Mesenchymal stem cell (in vitro differentiated cells and primary cell): Measurements from ENCODE around the gene GSAP.

Source experiments
- DNase-seq: peaks from one replicate; pipeline ENCODE4 v3.0.0-alpha.2; 2013
- H2AFZ ChIP-seq: one replicate; pipeline ENCODE4 v1.6.1; 2013; ENCODE audit warnings: low read depth, mild to moderate bottlenecking, control low read depth, inconsistent platforms, low read length, moderate library complexity
- H2AK5ac ChIP-seq: 2 replicates; pipeline ENCODE4 v1.6.1; 2013; ENCODE audit warnings: low read length, moderate library complexity, mild to moderate bottlenecking, inconsistent platforms; ENCODE audit not compliant: severe bottlenecking
- H2BK120ac ChIP-seq: one replicate; pipeline ENCODE4 v1.6.1; 2013; ENCODE audit warnings: low read depth, mild to moderate bottlenecking, inconsistent platforms, low read length, moderate library complexity
- H2BK12ac ChIP-seq, 2 experiments: one replicate each; pipeline ENCODE4 v1.6.1; 2013; ENCODE audit warnings: inconsistent platforms in 2 of 2, low read length in 2 of 2, mild to moderate bottlenecking in 2 of 2, moderate library complexity in 2 of 2, control low read depth in 1 of 2
- H2BK15ac ChIP-seq: one replicate; pipeline ENCODE4 v1.6.1; 2013; ENCODE audit warnings: mild to moderate bottlenecking, low read depth, inconsistent platforms; ENCODE audit not compliant: poor library complexity, severe bottlenecking
- H2BK5ac ChIP-seq: 2 replicates; pipeline ENCODE4 v1.6.1; 2013; ENCODE audit warnings: low read depth, mild to moderate bottlenecking, low read length, control low read depth, inconsistent platforms; ENCODE audit not compliant: poor library complexity, severe bottlenecking
- H3K14ac ChIP-seq, 2 experiments: one replicate each; pipeline ENCODE4 v1.6.1; 2013; ENCODE audit warnings: inconsistent platforms in 2 of 2, low read length in 2 of 2, control low read depth in 1 of 2, mild to moderate bottlenecking in 1 of 2, moderate library complexity in 1 of 2
- H3K18ac ChIP-seq, 2 experiments: one replicate each; pipeline ENCODE4 v1.6.1; 2013; ENCODE audit warnings: inconsistent platforms in 2 of 2, low read length in 2 of 2, control low read depth in 1 of 2, low read depth in 1 of 2, mild to moderate bottlenecking in 1 of 2
- H3K23ac ChIP-seq, 2 experiments: one replicate each; pipeline ENCODE4 v1.6.1; 2013; ENCODE audit warnings: inconsistent platforms in 2 of 2, low read length in 2 of 2, mild to moderate bottlenecking in 2 of 2, moderate library complexity in 2 of 2, control low read depth in 1 of 2
- H3K27ac ChIP-seq: 2 replicates; pipeline ENCODE4 v1.5.1; 2013; ENCODE audit warnings: mild to moderate bottlenecking, moderate library complexity, low read length, control low read depth, inconsistent platforms; ENCODE audit not compliant: poor library complexity, severe bottlenecking
- H3K27me3 ChIP-seq, 2 experiments: 2 replicates each; pipeline versions ENCODE4 v1.6.1 to v1.7.0; 2013; ENCODE audit warnings: low read length in 2 of 2, mild to moderate bottlenecking in 2 of 2, moderate library complexity in 2 of 2, control low read depth in 1 of 2, inconsistent platforms in 1 of 2; ENCODE audit not compliant: control insufficient read depth in 1 of 2, insufficient read depth in 1 of 2
- H3K36me3 ChIP-seq, 2 experiments: 2 replicates each; pipeline versions ENCODE4 v1.6.1 to v1.7.0; 2013; ENCODE audit warnings: low read length in 2 of 2, control low read depth in 1 of 2, inconsistent platforms in 1 of 2, low read depth in 1 of 2, mild to moderate bottlenecking in 1 of 2; ENCODE audit not compliant: insufficient read depth in 2 of 2, control insufficient read depth in 1 of 2
- H3K4ac ChIP-seq, 2 experiments: one replicate each; pipeline ENCODE4 v1.6.1; 2013; ENCODE audit warnings: inconsistent platforms in 2 of 2, low read length in 2 of 2, mild to moderate bottlenecking in 2 of 2, moderate library complexity in 2 of 2, control low read depth in 1 of 2, low read depth in 1 of 2
- H3K4me1 ChIP-seq: 2 replicates; pipeline ENCODE4 v1.6.1; 2013; ENCODE audit warnings: low read depth, low read length, control low read depth; ENCODE audit not compliant: control insufficient read depth, insufficient read depth
- H3K4me2 ChIP-seq: 2 replicates; pipeline ENCODE4 v1.6.1; 2013; ENCODE audit warnings: low read length, mild to moderate bottlenecking, inconsistent platforms; ENCODE audit not compliant: poor library complexity, severe bottlenecking
- H3K4me3 ChIP-seq, 2 experiments: 2 replicates each; pipeline versions ENCODE4 v1.5.1 to v1.7.0; 2013; ENCODE audit warnings: low read length in 2 of 2, mild to moderate bottlenecking in 2 of 2, control low read depth in 1 of 2, low read depth in 1 of 2; ENCODE audit not compliant: insufficient read depth in 1 of 2
- H3K79me1 ChIP-seq: replicated peaks from 2 replicates; pipeline ENCODE4 v1.6.1; 2013; ENCODE audit warnings: mild to moderate bottlenecking, control low read depth, low read length, inconsistent platforms; ENCODE audit not compliant: poor library complexity, severe bottlenecking
- H3K9ac ChIP-seq: 2 replicates; pipeline ENCODE4 v1.7.0; 2013; ENCODE audit warnings: mild to moderate bottlenecking, low read length, moderate library complexity
- H3K9me3 ChIP-seq: 2 replicates; pipeline ENCODE4 v1.7.0; 2013; ENCODE audit warnings: mild to moderate bottlenecking, low read length; ENCODE audit not compliant: control insufficient read depth
- H4K8ac ChIP-seq: one replicate; pipeline ENCODE4 v1.6.1; 2013; ENCODE audit warnings: inconsistent platforms, mild to moderate bottlenecking, low read length, moderate library complexity
- H4K91ac ChIP-seq: one replicate; pipeline ENCODE4 v1.6.1; 2013; ENCODE audit warnings: mild to moderate bottlenecking, low read length, inconsistent platforms
- WGBS: methylation state at CpG from one replicate; pipeline ENCODE4 v1.1.7; 2013; ENCODE audit warnings: mixed read lengths; 5-methylcytosine and 5-hydroxymethylcytosine counted together

GSAP gene

GRCh38 chr7:77284005-77284404, 132.1 kb downstream of the GSAP start:
- Histone ChIP-seq H2BK5ac (no peak overlapping the region), H3K4me3 (no peak overlapping the region), H3K27me3 (no peaks in the 10 kb centered on the region), H2AFZ (no peak overlapping the region), H3K79me1 (no peaks in the 10 kb centered on the region), H3K14ac (no peak overlapping the region), H3K4ac (no peak overlapping the region), H2BK15ac (no peak overlapping the region), H3K9ac (no peak overlapping the region), H3K27ac (no peak overlapping the region), H3K9me3 (no peaks in the 10 kb centered on the region), H4K91ac (no peak overlapping the region), H3K4me2 (no peak overlapping the region), H3K18ac (no peak overlapping the region), H3K4me1 (peaks cover 4% of the 10 kb centered on the region), H4K8ac (no peak overlapping the region), H2AK5ac (no peak overlapping the region), H2BK120ac (no peak overlapping the region), H3K23ac (no peak overlapping the region), H3K36me3 (peaks cover 0 to 3% of the 10 kb centered on the region in 2 experiments), H2BK12ac (no peak overlapping the region)
- 73% methylated on average over 2 of the region's 4 CpGs for WGBS
- DNase-seq = no peak

GRCh38 chr7:77282897-77283296, 133.3 kb downstream of the GSAP start:
- H3K36me3 ChIP-seq = peaks cover 0 to 3% of the 10 kb centered on the region in 2 experiments
- no peak overlapping the region for H3K23ac ChIP-seq
- H2BK12ac ChIP-seq = no peak overlapping the region
- H4K91ac ChIP-seq = no peak overlapping the region
- no peak overlapping the region for H3K4ac ChIP-seq
- no peak overlapping the region for H2BK15ac ChIP-seq
- no peak overlapping the region for H2AFZ ChIP-seq
- H2BK120ac ChIP-seq = no peak overlapping the region
- no peaks in the 10 kb centered on the region for H3K9me3 ChIP-seq
- no peaks in the 10 kb centered on the region for H3K27me3 ChIP-seq
- H2AK5ac ChIP-seq = no peak overlapping the region
- H3K4me2 ChIP-seq = no peak overlapping the region
- H4K8ac ChIP-seq = no peak overlapping the region
- H3K79me1 ChIP-seq = no peaks in the 10 kb centered on the region
- DNase-seq = peak; percentile 13
- H3K9ac ChIP-seq = no peak overlapping the region
- H3K18ac ChIP-seq = no peak overlapping the region
- WGBS = 60% methylated on average over 1 of the region's 1 CpG
- no peak overlapping the region for H3K14ac ChIP-seq
- H3K4me1 ChIP-seq = peaks cover 4% of the 10 kb centered on the region
- H3K27ac ChIP-seq = no peak overlapping the region
- H3K4me3 ChIP-seq = no peak overlapping the region
- no peak overlapping the region for H2BK5ac ChIP-seq

GRCh38 chr7:77281780-77282478, 134.2 kb downstream of the GSAP start:
- H2BK120ac ChIP-seq = no peak overlapping the region
- no peak overlapping the region for H4K91ac ChIP-seq
- H3K4me2 ChIP-seq = no peak overlapping the region
- peaks cover 4% of the 10 kb centered on the region for H3K4me1 ChIP-seq
- H3K27me3 ChIP-seq = no peaks in the 10 kb centered on the region
- 87% methylated on average over 3 of the region's 3 CpGs for WGBS
- no peak overlapping the region for H3K4me3 ChIP-seq
- H3K36me3 ChIP-seq = peaks cover 0 to 3% of the 10 kb centered on the region in 2 experiments
- H3K23ac ChIP-seq = no peak overlapping the region
- peak overlapping the region in 1 of 2 experiments; percentile 16 for H3K18ac ChIP-seq
- H2AFZ ChIP-seq = no peak overlapping the region
- H3K79me1 ChIP-seq = no peaks in the 10 kb centered on the region
- peak overlapping the region; percentile 72 for H3K27ac ChIP-seq
- H2AK5ac ChIP-seq = no peak overlapping the region
- H3K9me3 ChIP-seq = no peaks in the 10 kb centered on the region
- H2BK5ac ChIP-seq = no peak overlapping the region
- no peak overlapping the region for H2BK15ac ChIP-seq
- no peak overlapping the region for H3K9ac ChIP-seq
- no peak overlapping the region for H2BK12ac ChIP-seq
- no peak overlapping the region for H3K4ac ChIP-seq
- no peak overlapping the region for H3K14ac ChIP-seq
- peak; percentile 39 for DNase-seq
- H4K8ac ChIP-seq = no peak overlapping the region

DNA sequence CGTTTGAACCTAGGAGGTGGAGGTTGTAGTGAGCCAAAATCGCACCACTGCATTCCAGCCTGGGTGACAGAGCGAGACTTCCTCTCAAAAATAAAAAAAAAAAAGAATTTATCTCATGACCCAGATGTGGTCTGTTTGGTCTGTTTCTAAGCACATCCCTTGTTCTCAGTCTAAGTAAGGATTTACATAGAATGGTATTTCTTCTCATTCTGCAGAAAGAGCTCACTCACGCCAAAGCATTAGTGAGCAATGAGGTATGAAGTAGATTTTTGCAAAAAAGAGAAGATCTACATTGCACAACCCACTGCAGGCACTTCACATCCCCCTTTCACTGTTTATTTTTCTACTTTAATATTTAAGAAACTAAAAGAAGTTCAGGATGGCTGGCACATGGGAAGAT, 140.0 kb downstream of the GSAP start:
- Histone ChIP-seq H4K8ac (no peak overlapping the region), H3K9me3 (no peaks in the 10 kb centered on the region), H2BK15ac (no peak overlapping the region), H3K4ac (no peak overlapping the region), H3K27me3 (no peaks in the 10 kb centered on the region), H3K79me1 (no peaks in the 10 kb centered on the region), H3K18ac (no peak overlapping the region), H2BK5ac (no peak overlapping the region), H3K23ac (no peak overlapping the region), H3K14ac (no peak overlapping the region), H3K4me1 (no peaks in the 10 kb centered on the region), H3K36me3 (peaks cover 0 to 3% of the 10 kb centered on the region in 2 experiments), H3K27ac (no peak overlapping the region), H3K4me2 (no peak overlapping the region), H2BK12ac (no peak overlapping the region), H3K4me3 (no peak overlapping the region), H2BK120ac (no peak overlapping the region), H2AFZ (no peak overlapping the region), H3K9ac (no peak overlapping the region), H4K91ac (no peak overlapping the region), H2AK5ac (no peak overlapping the region)
- DNase-seq = peak; percentile 71
- WGBS = 83% methylated on average over 1 of the region's 4 CpGs
